Omental fat pad (tissue), 4 donors: ENCODE results near the gene SLC9C1. TPM values are rescaled to one million over a fixed set of nuclear protein-coding genes. Genes with fewer than 3 reads are reported as not detected.
A peak's percentile ranks its signal among the peaks of the same experiment; 100 is the strongest.

ENCODE experiments used
- ATAC-seq: fragments of 150-250 bp; one replicate; pipeline ENCODE4 v1.9.1; 2016; ENCODE audit warnings: mild to moderate bottlenecking, moderate library complexity; ENCODE audit not compliant: low FRiP score
- DNase-seq: peaks from one replicate; pipeline ENCODE4 v3.0.0-alpha.2; 2019; ENCODE audit warnings: low spot score
- CTCF ChIP-seq, 3 donors: fragments of 450-650 bp; IDR thresholded peaks; one replicate each; pipeline ENCODE4 v1.5.1; 2016 to 2017; ENCODE audit warnings: antibody characterized with exemption in 3 of 3, mild to moderate bottlenecking in 3 of 3, moderate library complexity in 2 of 3
- small RNA-seq: library from RNA; depleted of rRNA; stranded (forward); fragments of <200 nt; gene quantifications from one replicate; pipeline ENCODE3, GENCODE V24; 2016
- total RNA-seq, 4 donors: library from RNA; depleted of rRNA; stranded (reverse); fragments of >200 nt; gene quantifications; one replicate each; pipeline ENCODE4 v1.1.0, GENCODE V29; 2016

SLC9C1 gene
- total RNA-seq, 4 donors from 2014 or later, result 0.19 to 1.9 (median 1.1) TPM

GRCh38 chr3:112092496-112093179, 201.4 kb downstream of the SLC9C1 start:
- no peak for TF ChIP-seq CTCF (IDR thresholded peaks at IDR 0.05)
- ATAC-seq (peak; percentile 52), DNase-seq (no peak)

GRCh38 chr3:112090887-112091586, 203.0 kb downstream of the SLC9C1 start:
- no peak for ATAC-seq
- TF ChIP-seq CTCF (IDR thresholded peaks at IDR 0.05), result no peak
- no peak for DNase-seq

Small RNA genes within 50 kb of the gene (small RNA-seq; reads per million reads assigned to genes)
- not detected for gene MIR567

Other genes starting within 250 kb of the SLC9C1 start
- gene C3orf52, start 207.8 kb downstream of the SLC9C1 start, total RNA-seq, result 10 to 100 TPM in 2 of 4 donors, 1 to 10 TPM in 1, not detected in 1; 2.3 to 39.1 (median 13.1) TPM
- gene GCSAM, start 161.0 kb downstream of the SLC9C1 start, total RNA-seq, result under 1 TPM in 3 of 4 donors, not detected in 1; 0.47 to 0.88 (median 0.48) TPM
- 10 to 100 TPM in 3 of 4 donors, 1 to 10 TPM in 1; 4.6 to 59.1 (median 31.4) TPM for gene CD200, start 38.9 kb upstream of the SLC9C1 start, total RNA-seq
- 1 to 10 TPM in 2 of 4 donors, under 1 TPM in 2; 0.32 to 1.7 (median 0.73) TPM for gene BTLA, start 205.3 kb upstream of the SLC9C1 start, total RNA-seq